Ishikawa (cell line): Measurements from ENCODE around the gene BHMT.

Source experiments
- CEBPB ChIP-seq: IDR thresholded peaks from 2 replicates; pipeline ENCODE4 v1.6.1; 2012
- EGR1 ChIP-seq: IDR thresholded peaks from 2 replicates; pipeline ENCODE4 v1.6.1; 2012
- EP300 ChIP-seq: IDR thresholded peaks from 2 replicates; pipeline ENCODE4 v1.6.1; 2012; ENCODE audit warnings: borderline replicate concordance
- FOXM1 ChIP-seq: IDR thresholded peaks from 2 replicates; pipeline ENCODE4 v1.6.1; 2012; ENCODE audit warnings: low read depth, borderline replicate concordance
- NFIC ChIP-seq: IDR thresholded peaks from 2 replicates; pipeline ENCODE4 v1.6.1; 2012
- REST ChIP-seq: IDR thresholded peaks from 2 replicates; pipeline ENCODE4 v1.6.1; 2012; ENCODE audit warnings: low read depth, mild to moderate bottlenecking
- TCF12 ChIP-seq: IDR thresholded peaks from 2 replicates; pipeline ENCODE4 v1.6.1; 2012; ENCODE audit warnings: low read depth
- YY1 ChIP-seq: IDR thresholded peaks from 2 replicates; pipeline ENCODE4 v1.6.1; 2012; ENCODE audit warnings: low read depth
- ZBTB7A ChIP-seq: IDR thresholded peaks from 2 replicates; pipeline ENCODE4 v1.6.1; 2012; ENCODE audit warnings: low read depth
- TF ChIP-seq, protein P1 (sequence below): IDR thresholded peaks from 2 replicates; pipeline ENCODE4 v1.6.1; 2012
- TF ChIP-seq, protein P2 (sequence below): IDR thresholded peaks from 2 replicates; pipeline ENCODE4 v1.6.1; 2012

BHMT gene

GRCh38 chr5:79173626-79174025 lies 62.0 kb downstream of the BHMT start:
- TF ChIP-seq FOXM1 (no peak), ZBTB7A (no peak), YY1 (no peak), EGR1 (no peak), NFIC (no peak), CEBPB (no peak), EP300 (no peak), TCF12 (no peak)
- TF ChIP-seq, protein P1, sequence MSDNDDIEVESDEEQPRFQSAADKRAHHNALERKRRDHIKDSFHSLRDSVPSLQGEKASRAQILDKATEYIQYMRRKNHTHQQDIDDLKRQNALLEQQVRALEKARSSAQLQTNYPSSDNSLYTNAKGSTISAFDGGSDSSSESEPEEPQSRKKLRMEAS = no peak
- TF ChIP-seq, protein P2, sequence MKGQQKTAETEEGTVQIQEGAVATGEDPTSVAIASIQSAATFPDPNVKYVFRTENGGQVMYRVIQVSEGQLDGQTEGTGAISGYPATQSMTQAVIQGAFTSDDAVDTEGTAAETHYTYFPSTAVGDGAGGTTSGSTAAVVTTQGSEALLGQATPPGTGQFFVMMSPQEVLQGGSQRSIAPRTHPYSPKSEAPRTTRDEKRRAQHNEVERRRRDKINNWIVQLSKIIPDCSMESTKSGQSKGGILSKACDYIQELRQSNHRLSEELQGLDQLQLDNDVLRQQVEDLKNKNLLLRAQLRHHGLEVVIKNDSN = no peak

- no peak for TF ChIP-seq CEBPB
- TF ChIP-seq, protein P2 = no peak
- TF ChIP-seq EGR1 = no peak
- no peak for TF ChIP-seq TCF12
- TF ChIP-seq REST = no peak
- no peak for TF ChIP-seq EP300
- no peak for TF ChIP-seq NFIC
Measured at GRCh38 chr5:79181419-79182022, 69.9 kb downstream of the BHMT start.
